Skeletal muscle tissue (tissue), 4 donors: ENCODE measurements around the gene CRLF3. TPM values are rescaled to one million over a fixed set of nuclear protein-coding genes. Genes with fewer than 3 reads are reported as not detected.
"Not testable (repeated sequence)": the region's sequence is repeated elsewhere in the genome, so short reads cannot be mapped to it uniquely, and the experiment has no call there.

Experiments used
- H3K27ac ChIP-seq: one replicate; pipeline ENCODE4 v1.7.0; 2013; ENCODE audit warnings: mild to moderate bottlenecking, low read depth, low read length, inconsistent platforms
- H3K27me3 ChIP-seq, 3 donors: one replicate each; pipeline ENCODE4 v1.7.0; 2013; ENCODE audit warnings: low read length in 3 of 3; ENCODE audit not compliant: control insufficient read depth in 3 of 3, insufficient read depth in 3 of 3
- H3K36me3 ChIP-seq, 3 donors: one replicate each; pipeline ENCODE4 v1.7.0; 2013; ENCODE audit warnings: low read length in 3 of 3; ENCODE audit not compliant: control insufficient read depth in 3 of 3, insufficient read depth in 3 of 3
- H3K4me1 ChIP-seq, 3 donors: one replicate each; pipeline ENCODE4 v1.7.0; 2013; ENCODE audit warnings: low read length in 3 of 3, mild to moderate bottlenecking in 3 of 3; ENCODE audit not compliant: control insufficient read depth in 3 of 3, insufficient read depth in 3 of 3
- H3K4me3 ChIP-seq, 3 donors: one replicate each; pipeline ENCODE4 v1.7.0; 2013; ENCODE audit warnings: low read length in 3 of 3
- H3K9ac ChIP-seq, 3 donors: one replicate each; pipeline ENCODE4 v1.7.0; 2013; ENCODE audit warnings: low read length in 3 of 3, mild to moderate bottlenecking in 3 of 3, moderate library complexity in 2 of 3, low read depth in 1 of 3
- H3K9me3 ChIP-seq, 3 donors: one replicate each; pipeline ENCODE4 v1.7.0; 2013; ENCODE audit warnings: low read length in 3 of 3; ENCODE audit not compliant: control insufficient read depth in 3 of 3
- total RNA-seq: library from RNA; depleted of rRNA; stranded (reverse); fragments of >200 nt; gene quantifications from one replicate; pipeline ENCODE4 v1.2.3, GENCODE V29; 2014
- donor health status: Osteomylitis.

The CRLF3 gene
- total RNA-seq, 1 donor from 2014 or later: 7.8 TPM

DNA sequence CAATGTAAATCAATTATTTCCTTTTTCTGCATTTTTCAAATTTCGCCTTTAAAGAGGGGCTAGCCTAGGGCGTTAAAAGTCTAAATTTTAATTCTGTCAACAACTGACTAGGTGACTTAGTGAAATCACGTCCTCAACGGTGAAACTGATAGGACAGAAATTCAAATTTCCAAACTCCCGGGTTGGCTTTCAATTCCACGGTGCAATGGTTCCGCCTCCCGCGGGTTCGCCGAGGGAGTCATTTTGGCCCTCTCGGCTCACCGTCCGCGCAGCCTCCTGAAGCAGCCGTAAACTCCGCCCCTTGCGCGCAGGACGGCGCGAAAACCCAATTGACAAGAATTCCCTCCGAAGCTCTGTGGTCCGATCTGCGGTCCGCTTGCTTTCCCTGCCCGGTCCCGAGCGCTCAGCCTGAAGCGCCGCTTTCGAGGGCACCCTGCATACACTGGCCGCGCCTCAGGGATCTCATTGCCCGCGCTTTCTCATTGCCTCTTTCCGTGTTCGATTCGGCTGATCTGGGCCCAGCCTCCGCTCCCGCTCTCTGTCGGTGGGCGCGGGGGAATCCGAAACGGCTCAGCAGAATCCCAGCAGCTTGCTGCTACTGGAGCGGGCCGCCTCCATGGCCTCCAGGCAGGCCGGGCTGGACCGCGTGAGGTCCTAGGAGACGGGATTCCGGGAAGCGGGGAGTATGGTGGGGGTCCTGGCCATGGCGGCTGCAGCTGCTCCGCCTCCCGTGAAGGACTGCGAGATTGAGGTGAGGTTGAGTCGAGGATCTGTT, 7.4 kb upstream of the CRLF3 start, which contains the start of gene ATAD5:
Gene ATAD5, plus strand, starts transcription at position 304 of the 775 bp plus-strand sequence. Its CDS starts 382 bp downstream, at position 686.
- Histone ChIP-seq H3K4me3 (peak within 1 kb of the TSS; percentile 90 to 97 (median 94)), H3K9ac (peak within 1 kb of the TSS; percentile 83 to 91 (median 91)), H3K9me3 (no peaks in the 10 kb centered on the region), H3K27me3 (no peaks in the 10 kb centered on the region), H3K36me3 (no peaks in the 10 kb centered on the region), H3K4me1 (peaks cover 10 to 19% (median 12%) of the 10 kb centered on the region in 3 donors), H3K27ac (peak within 1 kb of the TSS; percentile 51)

DNA sequence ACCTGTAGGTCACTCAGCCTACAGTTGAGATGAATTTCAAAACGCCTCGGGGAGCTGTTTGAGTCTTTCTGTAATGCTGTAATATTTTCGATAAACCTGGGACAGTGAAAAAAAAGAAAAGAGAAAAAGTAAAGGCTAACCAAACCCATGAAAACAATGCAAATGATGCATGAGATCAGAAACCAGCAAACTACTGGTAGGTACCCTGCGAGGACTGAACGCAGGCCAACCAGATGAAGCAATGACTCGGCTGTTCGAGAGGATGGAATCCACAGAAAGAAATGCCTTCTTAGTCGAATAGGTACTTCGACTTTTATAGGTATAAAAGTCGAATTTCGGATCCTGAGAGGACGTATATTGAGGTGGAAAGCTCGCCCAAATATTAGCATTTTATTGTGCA, 6.8 kb upstream of the CRLF3 start:
- Histone ChIP-seq H3K36me3 (no peaks in the 10 kb centered on the region), H3K27ac (peak overlapping the region; percentile 51), H3K4me3 (peak overlapping the region; percentile 90 to 97 (median 94)), H3K9ac (peak overlapping the region; percentile 83 to 91 (median 91)), H3K27me3 (no peaks in the 10 kb centered on the region), H3K9me3 (no peaks in the 10 kb centered on the region), H3K4me1 (peaks cover 10 to 19% (median 12%) of the 10 kb centered on the region in 3 donors)

DNA sequence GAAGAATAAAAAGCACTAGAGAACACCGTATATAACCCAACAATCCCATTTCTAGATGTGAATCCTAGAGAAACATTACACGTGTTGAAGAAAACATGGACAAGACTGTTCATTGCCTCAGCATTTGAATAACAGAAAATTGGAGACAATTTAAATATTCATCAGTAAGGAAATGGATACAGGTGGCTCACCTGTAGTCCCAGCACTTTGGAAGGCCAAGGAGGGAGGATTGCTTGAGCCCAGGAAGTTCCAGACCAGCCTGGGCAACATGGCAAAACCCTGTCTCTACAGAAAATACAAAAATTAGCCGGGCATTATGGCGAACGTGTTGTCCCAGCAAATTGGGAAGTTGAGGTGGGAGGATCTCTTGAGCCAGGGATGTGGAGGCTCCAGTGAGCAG, 4.5 kb upstream of the CRLF3 start:
- Histone ChIP-seq H3K9me3 (no peaks in the 10 kb centered on the region), H3K36me3 (no peaks in the 10 kb centered on the region), H3K27me3 (no peaks in the 10 kb centered on the region), H3K27ac (no peak overlapping the region), H3K4me1 (peaks cover 12 to 25% (median 14%) of the 10 kb centered on the region in 3 donors), H3K4me3 (no peak overlapping the region), H3K9ac (no peak overlapping the region)

DNA sequence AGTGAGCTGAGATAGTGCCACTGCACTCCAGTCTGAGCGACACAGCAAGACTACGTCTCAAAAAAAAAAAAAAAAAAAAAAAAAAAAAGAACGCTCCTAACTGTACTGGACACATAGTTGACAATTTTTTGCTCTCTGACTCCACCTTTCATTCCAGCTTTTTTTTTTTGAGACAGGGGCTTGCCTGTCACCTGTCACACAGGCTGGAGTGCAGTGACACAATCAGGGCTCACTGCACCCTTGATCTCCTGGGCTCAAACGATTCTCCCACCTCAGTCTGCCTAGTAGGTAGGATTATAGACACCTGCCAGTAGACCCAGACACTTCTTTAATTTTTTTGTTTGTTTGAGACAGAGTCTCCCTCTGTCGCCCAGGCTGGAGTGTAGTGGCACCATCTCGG, 2.6 kb upstream of the CRLF3 start:
- H3K9ac ChIP-seq: no peak overlapping the region
- H3K9me3 ChIP-seq: no peaks in the 10 kb centered on the region
- no peak overlapping the region for H3K4me3 ChIP-seq
- H3K27me3 ChIP-seq: no peaks in the 10 kb centered on the region
- peaks cover 9 to 19% (median 11%) of the 10 kb centered on the region in 3 donors for H3K4me1 ChIP-seq
- no peaks in the 10 kb centered on the region for H3K36me3 ChIP-seq
- H3K27ac ChIP-seq: no peak overlapping the region

DNA sequence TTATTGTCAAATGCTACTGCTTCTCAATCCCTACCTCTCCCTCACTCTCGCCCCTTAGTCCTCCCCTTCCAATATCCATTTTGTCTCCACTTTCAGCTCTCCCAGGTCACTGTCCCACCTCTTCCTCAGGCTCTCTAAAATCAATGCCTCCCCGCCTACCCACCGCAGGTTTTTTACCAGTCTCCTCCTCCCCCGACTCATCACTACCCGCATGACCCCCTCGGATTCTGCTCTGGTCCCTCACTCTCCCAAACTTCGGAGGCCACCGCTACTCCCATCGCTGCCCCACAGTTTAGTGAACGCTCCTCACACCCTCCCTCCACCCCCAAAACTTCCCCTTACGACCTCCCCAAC, 513 bp downstream of the CRLF3 start:
- Histone ChIP-seq H3K27ac (peak overlapping the region; percentile 25), H3K36me3 (no peaks in the 10 kb centered on the region), H3K9me3 (no peaks in the 10 kb centered on the region), H3K27me3 (no peaks in the 10 kb centered on the region), H3K4me1 (peaks cover 4 to 9% (median 6%) of the 10 kb centered on the region in 3 donors), H3K4me3 (peak overlapping the region; percentile 73 to 94 (median 90)), H3K9ac (peak overlapping the region; percentile 81 to 89 (median 81))

DNA sequence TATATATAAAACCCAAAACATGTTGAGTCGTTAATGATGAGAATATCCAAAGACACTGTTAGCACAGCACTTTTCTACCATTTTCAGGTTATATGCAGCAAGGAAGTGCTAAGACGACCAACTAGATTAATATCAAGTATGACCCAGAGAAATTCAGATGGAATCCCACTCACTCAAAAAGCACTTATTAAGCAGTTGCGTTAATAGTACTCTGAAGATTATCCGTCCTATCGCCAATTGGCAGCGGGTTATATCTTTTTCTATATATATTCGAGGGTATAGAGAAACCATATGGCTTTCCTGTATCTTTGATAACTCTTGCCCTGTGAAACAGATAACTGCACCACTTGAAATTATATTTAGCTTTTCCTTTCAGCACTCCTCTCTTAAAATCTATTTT, 1.1 kb downstream of the CRLF3 start:
- Histone ChIP-seq H3K27ac (peak overlapping the region; percentile 25), H3K4me1 (peaks cover 4 to 9% (median 6%) of the 10 kb centered on the region in 3 donors), H3K27me3 (no peaks in the 10 kb centered on the region), H3K4me3 (peak overlapping the region; percentile 73 to 94 (median 90)), H3K36me3 (no peaks in the 10 kb centered on the region), H3K9me3 (no peaks in the 10 kb centered on the region), H3K9ac (peak overlapping the region; percentile 81 to 89 (median 81))

DNA sequence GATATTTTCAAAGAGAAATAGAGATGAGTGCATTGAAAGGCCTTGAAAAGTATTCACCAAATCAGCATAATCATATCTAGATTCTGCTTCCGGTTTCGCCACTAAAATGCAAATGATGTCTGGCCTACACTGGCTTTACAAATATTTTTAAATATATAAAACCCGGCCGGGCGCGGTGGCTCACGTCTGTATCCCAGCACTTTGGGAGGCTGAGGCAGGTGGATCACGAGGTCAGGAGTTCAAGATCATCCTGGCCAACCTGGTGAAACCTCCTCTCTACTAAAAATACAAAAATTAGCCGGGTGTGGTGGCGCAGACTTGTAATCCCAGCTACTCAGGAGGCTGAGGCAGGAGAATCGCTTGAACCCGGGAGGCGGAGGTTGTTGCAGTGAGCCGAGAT, 1.6 kb downstream of the CRLF3 start:
- not testable (repeated sequence) for H3K4me1 ChIP-seq, H3K4me3 ChIP-seq, H3K9me3 ChIP-seq, H3K27me3 ChIP-seq, H3K36me3 ChIP-seq, H3K27ac ChIP-seq
- H3K9ac ChIP-seq: peak overlapping the region in 1 of 3 donors; percentile 81

DNA sequence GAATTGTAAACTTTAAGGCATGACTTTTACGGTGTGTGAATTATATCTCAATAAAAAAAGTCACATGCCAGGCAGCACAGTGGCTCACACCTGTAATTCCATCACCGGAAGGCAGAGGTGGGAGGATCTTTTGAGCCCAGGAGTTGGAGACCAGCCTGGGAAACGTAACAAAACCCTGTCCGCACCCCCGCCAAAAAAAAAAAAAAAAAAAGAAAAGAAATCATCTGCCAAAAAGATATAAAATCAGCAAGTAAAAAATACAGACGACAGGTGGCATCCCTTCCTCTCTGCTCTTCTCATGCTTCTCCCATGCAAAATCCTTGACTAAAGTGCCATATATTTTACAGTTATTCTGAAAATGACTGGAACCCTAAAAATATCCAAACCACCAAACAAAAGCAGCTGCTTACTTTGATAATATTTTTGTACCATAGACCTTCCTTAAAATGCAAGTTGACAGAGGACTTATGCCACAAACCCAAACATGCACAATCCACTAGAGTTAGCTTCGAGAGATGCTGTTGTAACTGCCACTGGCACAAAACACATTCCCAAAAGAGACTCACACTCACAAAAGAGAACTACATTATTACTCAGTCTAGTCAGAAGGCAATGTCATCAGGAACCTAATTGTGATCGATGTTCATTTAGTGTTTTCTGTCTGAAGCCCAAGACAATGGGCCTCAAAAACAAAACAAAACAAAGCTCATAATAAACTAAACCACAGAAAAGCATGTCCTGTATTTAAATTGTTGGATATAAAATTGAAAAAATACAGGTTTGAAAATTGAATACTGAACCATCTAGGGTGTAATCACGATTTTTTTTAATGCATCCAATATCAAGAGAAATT, 2.4 kb downstream of the CRLF3 start:
- Histone ChIP-seq H3K4me3 (no peak overlapping the region), H3K4me1 (peaks cover 4 to 9% (median 6%) of the 10 kb centered on the region in 3 donors), H3K9ac (no peak overlapping the region), H3K27me3 (no peaks in the 10 kb centered on the region), H3K9me3 (no peaks in the 10 kb centered on the region), H3K27ac (no peak overlapping the region), H3K36me3 (no peaks in the 10 kb centered on the region)

DNA sequence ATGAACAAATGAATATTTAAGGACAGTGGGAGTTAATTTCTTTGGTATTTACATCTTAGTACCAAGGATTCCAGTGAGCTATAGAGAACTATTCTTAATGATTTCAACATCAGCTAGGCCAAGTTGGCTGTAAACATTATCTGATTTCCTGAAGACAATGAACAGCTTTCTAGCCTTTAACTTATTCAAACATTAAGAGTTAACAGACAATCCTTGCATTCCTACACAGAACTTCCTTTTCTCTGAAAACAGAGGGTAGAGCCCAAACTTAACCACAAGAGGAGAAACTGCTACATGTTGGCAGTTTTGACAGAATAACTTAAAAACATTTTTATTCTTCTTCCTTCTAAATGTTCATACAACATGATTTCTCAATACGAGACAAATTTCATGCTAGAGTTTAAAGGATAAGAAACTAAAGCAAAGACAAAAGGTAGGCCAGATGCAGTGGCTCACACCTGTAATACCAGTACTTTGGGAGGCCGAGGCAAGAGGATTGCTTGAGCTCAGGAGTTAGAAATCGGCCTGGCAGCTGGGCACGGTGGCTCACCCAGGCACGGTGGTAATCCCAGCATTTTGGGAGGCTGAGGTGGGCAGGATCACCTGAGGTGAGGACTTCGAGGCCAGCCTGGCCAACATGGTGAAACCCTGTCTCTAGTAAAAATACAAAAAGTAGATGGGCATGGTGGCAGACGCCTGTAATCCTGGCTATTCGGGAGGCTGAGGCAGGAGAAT, 4.4 kb downstream of the CRLF3 start:
- H3K36me3 ChIP-seq: no peaks in the 10 kb centered on the region
- H3K9me3 ChIP-seq: no peaks in the 10 kb centered on the region
- peaks cover 4 to 9% (median 6%) of the 10 kb centered on the region in 3 donors for H3K4me1 ChIP-seq
- H3K27ac ChIP-seq: no peak overlapping the region
- peak overlapping the region in 1 of 3 donors; percentile 4 for H3K9ac ChIP-seq
- no peaks in the 10 kb centered on the region for H3K27me3 ChIP-seq
- no peak overlapping the region for H3K4me3 ChIP-seq
